GM19467 (cell line): ENCODE measurements around the gene FLT3LG.

Experiments used
- ATAC-seq: cut with Tn5 transposase; IDR thresholded peaks from one replicate; pipeline ENCODE4 v1.9.1; 2021; ENCODE audit warnings: mild to moderate bottlenecking, moderate library complexity; ENCODE audit not compliant: unreplicated experiment

Gene FLT3LG

GRCh38 chr19:49487277-49488045, 13.4 kb downstream of the FLT3LG start, which contains the start of gene RPL13A:
TSS of gene RPL13A (plus strand) at chr19:49487608. CDS start at chr19:49487630, 22 bp downstream.
- ATAC-seq: peak; percentile 83

GRCh38 chr19:49488046-49488862, 14.2 kb downstream of the FLT3LG start:
- no peak for ATAC-seq

GRCh38 chr19:49488863-49489537, 15.0 kb downstream of the FLT3LG start:
- no peak for ATAC-seq

DNA sequence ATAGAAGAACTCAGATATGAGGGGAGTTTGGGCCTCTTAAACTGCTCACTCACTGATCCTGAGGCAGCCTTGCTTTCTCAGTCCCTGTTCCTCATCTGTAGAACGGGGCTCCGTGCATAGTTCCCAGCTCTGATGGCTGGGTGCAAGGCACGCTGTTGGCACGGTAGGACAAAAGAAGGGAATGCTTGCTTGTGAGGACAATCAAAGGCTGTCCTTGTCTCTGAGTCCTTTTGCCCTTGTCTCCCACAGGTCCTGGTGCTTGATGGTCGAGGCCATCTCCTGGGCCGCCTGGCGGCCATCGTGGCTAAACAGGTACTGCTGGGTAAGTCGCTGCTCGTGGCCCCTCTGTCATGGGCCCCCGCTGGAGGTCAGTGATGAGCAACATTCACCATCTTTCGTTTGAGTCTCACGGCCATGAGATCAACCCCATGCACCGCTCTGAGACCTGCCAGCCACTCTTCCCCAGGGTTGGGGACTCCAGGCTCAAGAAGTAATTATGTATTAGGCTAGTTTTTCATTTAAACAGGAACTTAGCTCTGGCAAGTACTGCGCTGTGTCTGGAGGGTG, 15.7 kb downstream of the FLT3LG start:
- no peak for ATAC-seq

DNA sequence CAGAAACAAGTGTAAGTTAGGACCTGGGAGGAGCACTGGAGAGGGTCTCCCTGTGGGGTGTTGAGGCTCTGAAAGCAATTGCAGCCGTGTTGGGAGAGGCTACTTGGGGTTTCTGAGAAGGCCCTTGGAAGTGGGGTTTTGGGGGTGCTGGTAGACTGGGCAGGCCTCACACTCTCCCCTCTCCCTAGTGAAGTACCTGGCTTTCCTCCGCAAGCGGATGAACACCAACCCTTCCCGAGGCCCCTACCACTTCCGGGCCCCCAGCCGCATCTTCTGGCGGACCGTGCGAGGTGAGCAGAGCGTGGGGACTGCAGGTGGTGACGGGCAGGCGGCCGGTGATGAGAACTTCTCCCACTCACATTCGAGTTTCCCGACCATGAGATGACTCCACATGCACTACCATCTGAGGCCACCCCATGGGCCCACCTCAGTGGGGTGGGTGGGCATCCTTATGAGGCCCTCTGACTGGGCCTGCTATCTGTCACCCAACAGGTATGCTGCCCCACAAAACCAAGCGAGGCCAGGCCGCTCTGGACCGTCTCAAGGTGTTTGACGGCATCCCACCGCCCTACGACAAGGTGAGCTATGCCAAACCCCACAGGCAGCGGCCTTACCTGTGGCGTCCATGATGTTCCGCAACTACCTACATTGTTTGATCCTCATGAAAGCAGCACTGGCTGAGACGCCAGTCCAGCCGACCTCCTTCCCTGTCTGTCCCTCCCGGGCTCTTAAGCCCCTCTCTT, 16.4 kb downstream of the FLT3LG start:
- ATAC-seq: no peak

- ATAC-seq: no peak
These were observed 17.2 kb downstream of the FLT3LG start for GRCh38 chr19:49491030-49491803.

GRCh38 chr19:49491804-49492572, 18.0 kb downstream of the FLT3LG start:
- ATAC-seq: no peak

- no peak for ATAC-seq
These were observed 18.8 kb downstream of the FLT3LG start for GRCh38 chr19:49492573-49493405.

DNA sequence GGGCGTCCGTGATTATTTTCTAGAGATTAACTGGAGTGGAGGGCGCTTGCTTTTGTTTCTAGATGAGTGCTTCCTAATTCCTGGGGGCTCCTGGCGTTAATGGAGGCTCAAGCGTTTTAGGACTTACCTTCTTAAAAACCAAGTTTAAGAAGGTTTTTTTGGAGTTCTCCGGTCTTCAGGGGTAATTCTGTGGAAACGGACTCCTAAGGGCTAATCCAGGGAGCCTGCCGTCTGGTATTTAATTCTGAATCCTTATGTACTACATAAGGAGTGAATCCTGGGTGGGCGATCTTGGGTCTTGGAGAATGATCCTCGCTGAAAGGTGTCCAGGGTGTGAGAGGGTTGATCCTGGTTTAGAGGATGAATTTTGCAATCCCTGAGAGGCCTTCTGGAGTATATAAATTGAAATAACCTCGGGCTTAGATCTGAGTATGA, 22.6 kb downstream of the FLT3LG start:
- ATAC-seq: no peak

DNA sequence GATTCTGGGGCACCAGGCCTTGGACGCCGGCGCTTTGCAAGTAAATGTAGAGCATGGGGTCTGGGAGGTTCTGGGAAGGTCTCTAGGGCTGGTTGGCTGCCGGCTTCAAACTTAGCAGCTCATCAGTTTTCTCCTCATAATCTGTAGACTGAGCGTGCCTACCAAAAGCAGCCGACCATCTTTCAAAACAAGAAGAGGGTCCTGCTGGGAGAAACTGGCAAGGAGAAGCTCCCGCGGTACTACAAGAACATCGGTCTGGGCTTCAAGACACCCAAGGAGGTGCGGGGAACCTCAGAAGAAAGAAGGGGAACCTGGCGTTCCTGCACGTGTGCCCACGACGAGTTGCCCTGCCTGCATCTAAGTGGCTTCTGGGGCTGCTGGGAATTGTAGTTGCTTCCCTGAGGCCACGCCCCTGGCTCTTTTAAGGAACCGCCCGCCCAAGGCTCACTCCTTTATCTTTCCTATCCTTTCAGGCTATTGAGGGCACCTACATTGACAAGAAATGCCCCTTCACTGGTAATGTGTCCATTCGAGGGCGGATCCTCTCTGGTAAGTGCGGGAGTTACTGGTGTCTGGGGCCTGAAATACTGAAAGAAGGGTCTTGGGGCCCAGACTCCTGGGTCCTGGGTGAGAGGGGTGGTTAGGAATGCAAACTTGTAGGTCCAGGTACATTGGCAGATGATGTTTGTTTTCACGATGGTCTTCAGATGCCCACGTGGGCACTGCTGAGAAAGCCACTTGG, 23.2 kb downstream of the FLT3LG start:
- no peak for ATAC-seq

- ATAC-seq: no peak
These were observed 23.7 kb downstream of the FLT3LG start for GRCh38 chr19:49497789-49498103.

DNA sequence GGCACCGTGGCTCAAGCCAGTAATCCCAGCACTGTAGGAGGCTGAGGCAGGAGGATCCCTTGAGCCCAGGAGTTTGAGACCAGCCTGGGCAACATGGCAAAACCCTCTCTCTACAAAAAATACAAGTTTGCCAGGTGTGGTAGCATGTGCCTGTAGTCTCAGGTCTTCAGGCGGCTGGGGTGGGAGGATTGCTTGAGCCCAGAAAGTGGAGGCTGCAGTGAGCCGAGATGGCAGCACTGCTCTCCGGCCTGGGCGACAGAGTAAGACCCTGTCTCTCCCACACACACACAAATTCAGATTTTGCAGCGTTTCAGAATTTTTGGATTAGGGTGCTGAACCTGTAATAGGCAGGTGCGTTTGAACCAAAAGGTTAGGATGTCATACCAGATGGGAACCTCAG, 24.5 kb downstream of the FLT3LG start:
- ATAC-seq: no peak

DNA sequence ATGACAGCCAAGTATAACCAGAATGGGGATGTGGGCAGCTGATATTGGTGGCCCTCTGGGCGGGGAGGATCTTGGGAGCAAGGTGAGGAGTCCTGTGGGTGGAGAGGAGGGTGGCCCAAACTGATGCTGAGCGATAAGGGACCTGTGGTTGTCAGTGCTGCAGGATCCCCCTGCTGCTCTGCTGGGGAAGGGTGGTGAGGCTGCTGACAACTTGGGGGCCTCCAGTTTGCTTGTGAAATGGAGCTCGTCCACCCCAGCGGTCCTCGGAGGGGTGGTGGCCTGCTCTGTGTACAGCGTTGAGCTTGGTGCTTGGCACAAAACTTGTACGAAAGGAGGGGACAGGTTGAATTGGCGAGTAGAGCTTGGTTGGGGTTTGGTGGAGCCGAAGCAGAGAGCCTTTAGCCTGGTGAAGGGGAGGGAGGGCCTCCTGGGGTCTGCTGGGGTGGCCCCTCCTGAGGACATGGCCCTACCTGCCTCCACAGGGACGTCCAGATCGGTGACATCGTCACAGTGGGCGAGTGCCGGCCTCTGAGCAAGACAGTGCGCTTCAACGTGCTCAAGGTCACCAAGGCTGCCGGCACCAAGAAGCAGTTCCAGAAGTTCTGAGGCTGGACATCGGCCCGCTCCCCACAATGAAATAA, 25.1 kb downstream of the FLT3LG start:
- no peak for ATAC-seq

DNA sequence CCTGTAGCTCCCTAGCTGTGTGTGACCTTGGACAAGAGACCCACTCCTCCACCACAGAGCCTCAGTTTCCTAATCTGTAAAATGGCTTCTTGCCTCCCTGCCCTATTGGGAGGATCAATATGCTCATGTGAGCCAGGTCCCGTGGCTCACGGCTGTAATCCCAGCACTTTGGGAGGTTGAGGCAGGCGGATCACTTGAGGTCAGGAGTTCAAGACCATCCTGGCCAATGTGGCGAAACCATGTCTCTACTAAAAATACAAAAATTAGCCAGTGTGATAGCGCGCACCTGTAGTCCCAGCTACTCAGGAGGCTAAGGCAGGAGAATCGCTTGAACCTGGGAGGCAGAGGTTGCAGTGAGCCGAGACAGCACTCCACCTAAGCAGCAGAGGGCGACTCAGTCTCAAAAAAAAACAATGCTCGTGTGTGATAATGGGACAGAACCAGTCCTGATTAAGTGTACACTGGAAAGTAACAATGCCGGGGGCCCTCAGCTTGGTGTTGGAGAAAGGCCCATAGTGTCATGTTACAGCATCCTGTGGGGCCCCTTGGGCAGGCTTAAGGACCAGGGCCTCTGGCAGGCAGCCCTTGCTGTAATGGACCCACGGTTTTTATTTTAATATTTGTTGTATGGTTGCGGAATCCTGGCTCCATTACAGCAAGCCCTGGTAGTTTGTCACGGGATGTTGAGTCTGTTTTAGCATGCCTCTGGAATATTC, 29.0 kb downstream of the FLT3LG start:
- ATAC-seq: no peak

DNA sequence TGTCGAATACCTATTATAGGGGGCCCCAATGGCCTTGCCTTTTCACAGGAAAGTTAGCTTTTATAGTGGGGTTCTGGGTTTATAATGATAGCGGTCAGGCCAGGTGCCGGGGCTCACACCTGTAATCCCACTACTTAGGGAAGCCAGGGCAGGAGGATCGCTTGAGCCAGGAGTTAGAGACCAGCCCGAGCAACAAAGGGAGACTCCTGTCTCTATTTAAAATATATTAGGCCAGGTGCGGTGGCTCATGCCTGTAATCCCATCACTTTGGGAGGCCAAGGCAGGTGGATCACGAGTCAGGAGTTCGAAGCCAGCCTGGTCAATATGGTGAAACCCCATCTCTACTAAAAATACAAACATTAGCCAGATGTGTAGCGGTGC, 29.6 kb downstream of the FLT3LG start:
- no peak for ATAC-seq

DNA sequence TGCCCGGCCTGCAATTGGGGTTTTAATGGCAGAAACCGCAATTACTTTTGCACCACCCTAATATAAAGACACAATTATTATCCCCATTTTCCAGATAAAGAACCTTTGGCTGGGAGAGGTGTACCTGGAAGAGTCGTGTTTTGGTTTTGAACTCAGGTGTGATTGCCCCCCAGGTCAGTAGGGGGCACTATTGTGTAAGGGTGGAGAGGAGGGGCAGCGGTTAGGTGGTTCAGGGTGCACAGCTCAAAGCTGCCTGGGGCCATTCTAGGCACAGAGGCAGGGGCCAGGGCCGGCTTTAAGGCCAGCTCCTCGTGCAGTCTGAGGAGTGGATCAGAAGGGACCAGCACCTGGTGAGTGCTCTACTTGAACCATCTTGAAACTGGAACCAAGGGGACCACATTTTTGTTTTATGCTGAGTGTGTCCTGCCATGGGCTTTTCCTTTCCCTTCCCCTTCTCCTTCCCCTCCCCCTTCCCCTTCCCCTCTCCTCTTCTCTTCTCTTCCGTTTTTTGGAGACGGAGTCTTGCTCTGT, 32.6 kb downstream of the FLT3LG start:
- no peak for ATAC-seq
